GM12892 (cell line): ENCODE measurements around the gene GRM7.

Experiments
- POLR2A ChIP-seq: IDR thresholded peaks from 2 replicates; pipeline ENCODE4 v1.6.1; 2011; ENCODE audit warnings: low read depth, low read length, control low read depth
- POLR2AphosphoS5 ChIP-seq: IDR thresholded peaks from 2 replicates; pipeline ENCODE4 v1.6.1; 2011; ENCODE audit warnings: low read depth, low read length, control low read depth
- TAF1 ChIP-seq: IDR thresholded peaks from 2 replicates; pipeline ENCODE4 v1.6.1; 2011; ENCODE audit warnings: low read depth, mild to moderate bottlenecking, control low read depth, low read length, borderline replicate concordance

DNA sequence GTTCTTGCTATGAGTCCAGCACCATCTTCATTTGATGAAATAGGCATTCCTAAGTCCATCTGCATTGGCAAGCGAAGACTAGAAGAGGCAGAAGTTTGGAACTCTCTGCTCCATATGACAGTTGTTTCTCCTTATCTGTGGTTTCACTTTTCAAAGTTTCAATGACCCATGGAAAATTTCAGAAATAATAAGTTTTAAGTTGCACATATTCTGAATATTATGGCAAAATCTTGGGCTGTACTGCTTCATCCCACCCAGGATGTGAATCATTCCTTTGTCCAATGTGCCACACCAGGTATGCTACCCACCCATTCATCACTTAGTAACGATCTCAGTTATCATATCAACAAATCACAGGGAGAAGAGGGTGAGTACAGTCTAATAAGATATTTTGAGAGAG is 647.9 kb downstream of the GRM7 start:
- no peak for TF ChIP-seq POLR2A
- TF ChIP-seq POLR2AphosphoS5, result no peak
- no peak for TF ChIP-seq TAF1
